Left kidney (tissue), 8 donors: ENCODE data around the gene MCEE. TPM values are rescaled to one million over a fixed set of nuclear protein-coding genes. Genes with fewer than 3 reads are reported as not detected.
"Not testable (repeated sequence)": the region's sequence is repeated elsewhere in the genome, so short reads cannot be mapped to it uniquely, and the experiment has no call there.

Experiments
- DNase-seq: peaks from one replicate; pipeline ENCODE4 v3.0.0-alpha.2; 2013
- long read RNA-seq, 8 donors: transcript quantifications; one replicate each; lab custom pipeline, GENCODE V29; 2026
- polyA plus RNA-seq: library from polyadenylated mRNA; unstranded; fragments of 120-200 nt; gene quantifications from one replicate; pipeline ENCODE4 v1.2.1, GENCODE V29; 2013; ENCODE audit not compliant: insufficient read length

The MCEE gene
- polyA plus RNA-seq = 28.3 TPM
- long read RNA-seq, donor 1, transcript MCEE-201 (3 exons, 835 nt) = major isoform, 7 of 115 reads
- long read RNA-seq, donor 1, partial matches to known transcripts = 102 of 115 reads
- long read RNA-seq, donor 1, other reads (novel, unspliced or antisense) = 5 of 115 reads
- long read RNA-seq, donor 2, transcript MCEE-201 (3 exons, 835 nt) = major isoform, 6 of 6 reads
- long read RNA-seq, donor 2, partial matches to known transcripts = 0 of 6 reads
- long read RNA-seq, donor 2, other reads (novel, unspliced or antisense) = 0 of 6 reads
- long read RNA-seq, donor 3, transcript MCEE-201 (3 exons, 835 nt) = major isoform, 6 of 82 reads
- long read RNA-seq, donor 3, partial matches to known transcripts = 70 of 82 reads
- long read RNA-seq, donor 3, other reads (novel, unspliced or antisense) = 6 of 82 reads
- long read RNA-seq, donor 4, partial matches to known transcripts = 0 of 3 reads
- long read RNA-seq, donor 4, other reads (novel, unspliced or antisense) = 0 of 3 reads
- long read RNA-seq, donor 5, transcript MCEE-201 (3 exons, 835 nt) = major isoform, 15 of 32 reads
- long read RNA-seq, donor 5, partial matches to known transcripts = 9 of 32 reads
- long read RNA-seq, donor 5, other reads (novel, unspliced or antisense) = 6 of 32 reads
- long read RNA-seq, donor 6, transcript MCEE-201 (3 exons, 835 nt) = major isoform, 11 of 16 reads
- long read RNA-seq, donor 6, partial matches to known transcripts = 5 of 16 reads
- long read RNA-seq, donor 6, other reads (novel, unspliced or antisense) = 0 of 16 reads
- long read RNA-seq, donor 7, transcript MCEE-201 (3 exons, 835 nt) = major isoform, 12 of 87 reads
- long read RNA-seq, donor 7, partial matches to known transcripts = 66 of 87 reads
- long read RNA-seq, donor 7, other reads (novel, unspliced or antisense) = 6 of 87 reads
- long read RNA-seq, donor 8, transcript MCEE-201 (3 exons, 835 nt) = major isoform, 11 of 76 reads
- long read RNA-seq, donor 8, partial matches to known transcripts = 53 of 76 reads
- long read RNA-seq, donor 8, other reads (novel, unspliced or antisense) = 12 of 76 reads

DNA sequence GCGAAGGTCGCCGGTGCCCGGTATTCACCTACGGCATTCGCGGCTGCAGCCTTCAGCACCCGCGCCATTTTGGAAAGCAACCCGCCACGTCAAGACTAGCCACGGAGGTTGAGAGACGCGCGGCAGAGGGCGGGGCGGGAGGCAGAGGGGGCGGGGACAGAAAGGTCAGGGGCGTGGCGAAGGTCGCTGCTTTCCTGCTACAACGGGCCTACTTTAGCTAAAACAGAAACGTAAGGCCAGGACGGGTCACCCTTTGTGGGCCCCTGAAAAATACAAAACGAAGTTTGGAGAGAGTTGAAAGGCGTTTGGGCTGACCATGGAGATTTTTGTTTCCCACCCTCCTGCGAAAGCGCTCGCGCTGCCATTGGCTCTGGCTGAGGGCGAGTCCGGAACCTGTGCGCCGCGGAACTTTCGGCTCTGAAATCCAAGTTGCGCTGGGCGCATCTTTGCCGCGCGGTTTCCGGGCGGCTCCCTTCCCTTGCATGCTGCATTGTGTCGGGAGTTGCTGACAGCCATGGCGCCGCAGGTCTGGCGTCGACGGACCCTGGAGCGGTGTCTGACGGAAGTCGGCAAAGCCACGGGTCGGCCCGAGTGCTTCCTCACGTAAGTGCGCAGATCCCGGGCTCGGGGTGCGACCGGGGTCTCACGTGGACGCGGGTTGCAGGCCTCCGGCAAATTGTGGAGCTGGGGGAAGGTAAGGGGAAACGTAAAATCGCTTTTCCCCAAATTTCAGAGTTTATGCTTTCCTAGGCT lies at the start of gene MCEE, which contains the start of gene MPHOSPH10:
TSS of gene MCEE (minus strand) at position 78 of the 753 bp plus-strand sequence. CDS start at position 68, 10 bp downstream.
TSS of gene MPHOSPH10 (plus strand) at position 483 of the 753 bp plus-strand sequence. CDS start at position 515, 32 bp downstream.
- peak; percentile 88 for DNase-seq

DNA sequence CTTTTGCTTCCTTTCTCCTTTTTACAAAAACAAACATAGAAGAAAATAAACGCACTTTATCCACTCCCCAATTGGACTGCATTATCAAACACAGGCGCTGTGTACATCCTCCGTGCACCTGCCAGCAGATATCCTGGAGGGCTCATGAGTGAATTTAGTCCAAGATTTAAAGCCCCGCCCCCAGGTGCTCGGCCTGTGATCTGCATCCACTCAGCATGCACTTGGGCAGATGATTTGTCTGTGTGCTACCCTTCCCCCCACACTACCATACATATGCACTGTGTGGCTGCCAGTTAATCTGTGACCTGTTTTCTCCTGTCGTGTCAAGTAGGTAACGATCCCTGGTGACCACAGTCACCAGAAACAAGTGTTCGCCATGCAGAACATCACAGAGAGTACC lies 48.8 kb upstream of the MCEE start:
- not testable (repeated sequence) for DNase-seq

GRCh38 chr2:71174207-71174606 lies 44.2 kb upstream of the MCEE start:
- no peak for DNase-seq

DNA sequence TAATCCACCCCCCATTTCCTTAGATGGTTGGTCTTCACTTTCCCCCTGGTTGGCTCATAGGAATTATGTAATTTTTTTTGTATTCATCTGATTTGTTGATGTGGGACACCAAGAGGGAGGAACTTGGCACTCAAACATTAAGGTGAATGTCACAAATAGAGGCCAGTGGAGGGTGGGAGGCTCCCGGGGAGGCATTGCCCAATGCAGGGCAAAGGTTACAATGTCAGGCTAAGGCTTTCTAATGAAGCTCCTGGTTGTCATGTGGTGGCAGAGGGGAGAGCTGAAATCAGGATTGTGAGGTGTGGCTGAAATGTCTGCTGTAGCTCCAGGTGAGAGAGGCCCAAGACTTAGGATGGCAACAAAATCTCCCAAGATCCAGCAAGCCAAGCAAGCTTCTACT lies 43.1 kb upstream of the MCEE start:
- no peak for DNase-seq

DNA sequence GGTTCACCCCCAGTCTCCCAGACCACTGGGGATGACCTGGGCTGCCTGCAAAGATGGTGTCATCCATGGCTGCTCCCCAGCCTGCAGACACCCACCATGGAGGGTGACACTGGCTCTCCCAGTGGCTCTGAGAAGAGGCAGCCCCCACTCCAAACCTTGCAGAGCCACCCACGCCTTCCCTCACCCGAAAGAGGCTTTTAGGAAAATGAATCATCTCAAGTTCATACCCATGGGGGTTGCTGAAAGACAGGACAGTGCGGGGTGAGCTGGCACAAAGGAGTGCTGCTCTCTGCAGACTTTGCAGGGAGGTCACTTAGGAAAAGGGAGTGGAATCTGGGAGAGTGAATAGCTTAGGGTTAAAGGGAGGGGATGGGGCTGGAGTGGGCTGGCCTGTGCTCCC lies 36.8 kb upstream of the MCEE start:
- no peak for DNase-seq

- DNase-seq = peak; percentile 53
Observed at GRCh38 chr2:71157124-71157793, 27.2 kb upstream of the MCEE start.

DNA sequence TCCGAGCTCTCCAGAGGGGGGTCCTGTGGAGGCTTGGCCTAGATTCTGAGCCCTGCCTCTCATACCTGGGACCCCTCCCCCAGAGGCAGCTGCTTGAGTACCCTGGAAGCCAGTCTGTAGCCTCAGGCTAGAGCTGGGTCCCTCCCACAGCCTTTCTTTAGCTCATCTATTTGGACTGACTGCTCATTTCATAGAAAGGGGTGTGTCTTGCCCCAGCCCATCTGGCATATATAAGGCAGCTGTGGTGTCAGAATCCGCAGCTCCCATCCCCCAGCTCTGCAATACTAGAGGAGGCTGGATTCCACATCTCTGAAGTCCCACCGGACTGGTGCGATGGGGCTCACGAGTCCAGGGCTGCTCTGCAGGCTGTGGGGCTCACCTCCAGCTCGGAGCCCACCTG lies 26.5 kb upstream of the MCEE start:
- DNase-seq = peak; percentile 47

DNA sequence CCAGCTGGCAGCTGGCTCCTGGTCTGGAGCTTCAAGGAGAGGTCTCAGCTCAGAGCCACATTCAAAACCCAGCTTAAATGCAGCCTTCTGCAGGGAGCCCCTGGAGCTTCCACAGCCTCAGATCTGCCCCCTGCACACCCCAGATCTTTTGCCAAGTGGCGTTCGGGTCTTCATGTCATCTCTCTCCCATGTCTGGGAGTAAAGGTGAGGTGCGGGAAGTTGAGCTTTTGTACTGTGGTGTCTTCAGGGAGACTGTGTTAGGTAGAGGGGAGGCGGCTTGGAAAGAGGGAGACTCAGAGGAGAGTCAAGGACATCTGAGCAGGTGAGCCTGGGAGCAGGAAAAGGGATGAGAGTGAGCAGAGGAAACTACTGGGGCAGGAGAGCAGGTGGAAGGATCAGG lies 25.8 kb upstream of the MCEE start:
- DNase-seq = no peak

- DNase-seq = no peak
Observed at GRCh38 chr2:71154798-71155197, 24.8 kb upstream of the MCEE start.

DNA sequence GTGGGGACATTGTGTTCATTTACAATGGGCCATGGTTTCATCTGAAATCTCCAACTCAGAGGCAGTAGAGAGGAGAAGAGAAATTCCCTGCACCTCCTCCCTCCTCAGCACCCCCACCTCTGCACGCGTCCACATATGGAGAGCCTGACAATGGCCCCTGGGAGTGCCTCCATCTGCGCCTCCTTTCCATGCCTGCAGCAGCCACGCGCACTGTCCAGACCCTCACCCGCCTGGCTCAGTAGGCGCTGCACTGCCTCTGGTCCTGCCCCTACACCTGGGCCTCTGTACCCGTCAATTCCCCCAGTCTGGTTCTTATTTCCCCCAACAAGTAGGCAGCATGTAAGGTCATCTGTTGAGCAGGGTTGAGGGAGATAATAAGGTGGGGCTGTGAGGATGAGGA lies 24.2 kb upstream of the MCEE start:
- no peak for DNase-seq

- no peak for DNase-seq
Observed at GRCh38 chr2:71153585-71154224, 23.7 kb upstream of the MCEE start.

DNA sequence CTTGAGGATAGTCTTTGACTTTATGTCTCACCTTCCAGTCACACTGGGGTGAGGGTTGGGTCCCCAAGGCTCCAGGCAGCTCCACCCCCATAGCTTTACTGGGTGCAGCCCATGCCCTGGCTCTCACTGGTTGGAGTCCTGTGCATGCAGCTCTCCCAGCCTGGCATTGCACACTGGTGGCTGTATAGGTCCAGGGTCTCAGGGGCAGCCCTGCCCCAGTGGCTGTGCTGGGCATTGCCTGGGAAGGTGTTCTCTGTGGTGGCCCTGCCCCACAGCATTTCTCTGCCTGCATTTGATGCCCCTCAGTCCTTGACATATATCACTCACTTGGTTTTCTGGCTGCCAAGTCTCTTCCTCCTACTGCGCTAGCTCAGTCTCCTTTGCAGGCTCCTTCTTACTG lies 21.6 kb upstream of the MCEE start:
- DNase-seq = no peak

DNA sequence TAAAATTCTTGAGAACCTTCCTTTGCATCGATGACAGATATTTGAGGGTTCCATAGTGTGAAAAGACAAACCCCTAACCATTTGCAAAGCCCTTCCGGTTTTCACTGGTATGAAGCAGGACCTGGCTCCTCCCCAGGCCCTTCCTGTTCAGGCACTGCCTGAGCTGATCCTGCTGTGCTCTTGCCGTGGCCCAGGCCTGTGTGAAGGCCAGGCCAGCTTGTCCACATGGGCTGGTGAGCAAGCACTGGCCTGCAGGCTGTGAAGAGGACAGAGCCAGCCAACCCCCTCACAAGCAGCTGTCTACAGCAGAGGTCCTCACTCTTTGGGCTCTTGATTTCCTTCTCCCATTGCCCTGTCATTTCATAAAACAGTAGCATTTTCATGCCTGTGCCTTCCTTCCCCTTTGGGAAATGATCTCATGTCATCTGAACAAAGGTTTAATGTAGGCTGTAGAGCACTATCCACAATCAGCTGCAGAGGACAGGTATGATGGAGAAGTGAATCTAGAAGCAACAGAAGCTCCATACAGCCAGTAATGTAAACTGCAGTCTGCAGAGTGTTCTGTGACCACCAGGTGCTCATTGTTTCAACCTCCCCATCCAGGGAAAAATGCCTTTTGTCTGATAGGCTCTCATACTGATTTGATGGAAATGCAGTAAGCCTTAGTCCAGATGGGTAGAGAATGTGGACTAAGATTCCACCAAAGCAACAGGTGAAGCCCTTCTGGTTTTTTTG lies 20.2 kb upstream of the MCEE start:
- DNase-seq = no peak

- DNase-seq = no peak
Observed at GRCh38 chr2:71148506-71149063, 18.6 kb upstream of the MCEE start.

- DNase-seq = no peak
Observed at GRCh38 chr2:71143782-71144181, 13.8 kb upstream of the MCEE start.

DNA sequence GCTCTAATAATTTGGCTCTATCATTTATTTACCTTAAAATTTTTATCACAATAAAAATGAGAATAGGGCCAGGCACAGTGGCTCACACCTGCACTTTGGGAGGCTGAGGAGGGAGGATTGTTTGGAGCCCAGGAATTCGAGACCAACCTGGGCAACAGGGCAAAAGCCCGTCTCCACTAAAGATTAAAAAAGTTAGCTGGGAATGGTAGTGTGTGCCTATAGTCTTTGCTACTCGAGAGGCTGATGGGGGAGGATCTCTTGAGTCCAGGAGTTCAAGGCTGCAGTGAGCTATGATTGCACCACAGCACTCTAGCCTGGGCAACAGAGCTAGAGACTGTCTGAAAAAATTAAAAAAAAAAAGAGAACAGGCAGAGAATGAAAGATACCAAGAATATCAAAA lies 6.1 kb upstream of the MCEE start:
- no peak for DNase-seq

DNA sequence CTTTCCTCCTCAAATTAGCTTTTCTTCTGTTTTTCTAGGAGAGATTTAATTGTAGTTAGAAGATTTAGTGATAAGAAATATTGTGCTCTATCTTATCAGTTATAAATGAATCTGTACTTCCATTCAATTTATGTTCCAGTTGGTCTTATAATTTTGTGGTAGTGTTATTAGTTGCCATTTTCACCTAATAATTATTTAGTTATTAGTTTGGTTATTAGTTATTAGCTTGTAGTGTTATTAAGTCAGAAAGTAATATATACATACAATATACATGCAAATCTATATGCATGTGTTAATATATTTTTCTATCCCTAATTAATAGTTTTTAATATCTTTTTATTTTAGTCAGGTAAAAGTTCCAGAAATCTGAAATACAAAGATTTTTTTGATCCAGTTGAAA lies 3.6 kb upstream of the MCEE start:
- no peak for DNase-seq

DNA sequence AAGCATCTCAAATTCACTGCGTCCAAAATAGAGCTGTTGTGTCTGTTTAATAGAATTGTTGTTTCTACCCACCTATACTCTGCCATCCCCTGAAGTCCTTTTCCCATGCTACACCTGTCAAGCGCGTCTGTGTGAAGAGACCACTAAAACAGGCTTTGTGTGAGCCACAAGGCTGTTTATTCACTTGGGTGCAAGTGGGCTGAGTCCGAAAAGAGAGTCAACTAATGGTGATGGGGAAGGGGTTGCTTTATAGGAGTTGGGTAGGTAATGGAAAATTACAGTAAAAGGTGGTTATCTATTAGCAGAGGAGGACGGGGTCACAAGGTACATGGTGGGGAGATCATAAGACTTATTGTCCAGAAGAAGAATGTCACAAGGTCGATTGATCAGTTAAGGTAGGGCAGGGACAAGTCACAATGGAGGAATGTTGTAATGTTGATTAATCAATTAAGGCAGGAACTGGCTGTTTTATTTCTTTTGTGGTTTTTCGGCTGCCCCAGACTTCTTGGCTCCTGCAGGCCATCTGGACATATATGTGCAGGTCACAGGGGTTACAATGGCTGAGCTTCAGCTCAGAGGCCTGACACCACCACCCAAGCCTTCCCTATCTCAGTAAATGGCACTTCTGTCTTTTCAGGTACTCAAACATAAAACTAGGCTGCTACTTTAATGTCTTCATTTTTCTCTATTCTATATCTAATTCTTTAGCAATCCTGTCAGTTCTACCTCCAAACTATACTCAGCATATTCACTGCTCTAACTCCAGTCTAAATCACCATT lies 1.5 kb upstream of the MCEE start:
- DNase-seq = not testable (repeated sequence)

DNA sequence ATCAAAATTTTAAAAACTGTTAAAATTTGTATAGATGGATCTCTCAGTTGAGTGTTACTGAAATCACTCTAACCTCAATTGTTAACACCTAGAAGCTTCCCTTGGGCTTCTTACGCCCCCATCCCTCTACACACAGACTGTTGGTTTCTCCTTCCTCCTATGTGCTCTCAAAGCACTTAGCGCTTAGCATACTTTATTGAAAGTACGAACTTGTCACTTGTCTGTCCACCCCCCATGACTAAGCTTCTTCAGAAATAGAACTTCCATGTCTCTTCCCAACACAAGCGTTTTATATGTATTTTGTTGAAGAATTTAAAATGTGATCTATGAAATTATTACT lies 846 bp upstream of the MCEE start:
- no peak for DNase-seq
